PC-3 (cell line): ENCODE data around the gene PPP1R7. TPM values are rescaled to one million over a fixed set of nuclear protein-coding genes. Genes with fewer than 3 reads are reported as not detected.

ENCODE experiments used
- ATAC-seq: fragments of 200-7000 bp; cut with Tn5 transposase; 2 replicates; pipeline ENCODE4 v1.9.1; 2020; ENCODE audit warnings: mild to moderate bottlenecking, moderate library complexity
- BruUV-seq: library from RNA; stranded (reverse); fragments of 400-500 nt; replicated peaks from 2 replicates; lab custom pipeline; 2021; lab: Mats Ljungman, UMichigan
- CTCF ChIA-PET: fragments of 300-600 bp; sonication (Branson Sonifier 250); formaldehyde crosslinking; loops from one replicate; lab custom pipeline; 2022; ENCODE audit warnings: antibody characterized with exemption; lab: Charles Lee
- POLR2A ChIA-PET: fragments of 300-600 bp; sonication (Branson Sonifier 250); formaldehyde crosslinking; loops from one replicate; lab custom pipeline; 2022; ENCODE audit warnings: antibody characterized with exemption; ENCODE audit not compliant: unreplicated experiment; lab: Charles Lee
- DNase-seq: peaks from one replicate; pipeline ENCODE4 v3.0.0-alpha.2; 2015
- H2AFZ ChIP-seq: fragments of 300-600 bp; sonication (generic); 2 replicates; pipeline ENCODE4 v1.6.0; 2016; ENCODE audit warnings: antibody characterized with exemption, low read length
- H3F3A ChIP-seq: fragments of 300-600 bp; sonication (generic); one replicate; pipeline ENCODE4 v1.6.0; 2017; ENCODE audit warnings: antibody characterized with exemption, low read length, control low read depth, mild to moderate bottlenecking; ENCODE audit not compliant: unreplicated experiment
- H3K27ac ChIP-seq: fragments of 300-600 bp; sonication (generic); 2 replicates; pipeline ENCODE4 v1.5.1; 2016; ENCODE audit warnings: mild to moderate bottlenecking, low read length
- H3K27me3 ChIP-seq: fragments of 300-600 bp; sonication (generic); 2 replicates; pipeline ENCODE4 v1.6.1; 2016; ENCODE audit warnings: low read length, mixed read lengths
- H3K36me3 ChIP-seq: fragments of 300-600 bp; sonication (generic); 2 replicates; pipeline ENCODE4 v1.6.1; 2016; ENCODE audit warnings: low read depth, mixed run types, low read length, mixed read lengths
- H3K4me1 ChIP-seq: fragments of 300-600 bp; sonication (generic); 2 replicates; pipeline ENCODE4 v1.5.1; 2016; ENCODE audit warnings: low read length; ENCODE audit not compliant: insufficient read depth
- H3K4me2 ChIP-seq: fragments of 300-600 bp; sonication (generic); 2 replicates; pipeline ENCODE4 v1.6.0; 2016; ENCODE audit warnings: low read length
- H3K4me3 ChIP-seq: fragments of 300-600 bp; sonication (generic); 2 replicates; pipeline ENCODE4 v1.5.1; 2016; ENCODE audit warnings: mild to moderate bottlenecking, low read length, mixed read lengths
- H3K79me2 ChIP-seq: fragments of 300-600 bp; sonication (generic); 2 replicates; pipeline ENCODE4 v1.6.1; 2017; ENCODE audit warnings: low read length, mixed read lengths
- H3K9ac ChIP-seq: fragments of 300-600 bp; sonication (generic); 2 replicates; pipeline ENCODE4 v1.6.0; 2016; ENCODE audit warnings: mild to moderate bottlenecking, low read length
- H3K9me2 ChIP-seq: fragments of 300-600 bp; sonication (generic); replicated peaks from 2 replicates; pipeline ENCODE4 v1.6.1; 2016; ENCODE audit warnings: mixed run types, low read length, mixed read lengths
- H3K9me3 ChIP-seq: fragments of 300-600 bp; sonication (generic); 2 replicates; pipeline ENCODE4 v1.6.1; 2016; ENCODE audit warnings: low read length, mixed read lengths
- H4K20me1 ChIP-seq: fragments of 300-600 bp; sonication (generic); 2 replicates; pipeline ENCODE4 v1.6.1; 2016; ENCODE audit warnings: low read length, mixed read lengths
- CTCF ChIP-seq: fragments of 300-600 bp; sonication (generic); conservative IDR thresholded peaks from 2 replicates; pipeline ENCODE4 v1.5.1; 2017; ENCODE audit warnings: antibody characterized with exemption, low read depth, mild to moderate bottlenecking, low read length
- EZH2 ChIP-seq: fragments of 300-600 bp; sonication (generic); IDR thresholded peaks from one replicate; pipeline ENCODE4 v1.6.1; 2017; ENCODE audit warnings: antibody characterized with exemption, mild to moderate bottlenecking, low read length; ENCODE audit not compliant: unreplicated experiment
- EZH2phosphoT487 ChIP-seq: fragments of 300-600 bp; sonication (generic); IDR thresholded peaks from 2 replicates; pipeline ENCODE4 v1.6.1; 2018; ENCODE audit warnings: mild to moderate bottlenecking, antibody characterized with exemption, low read length, borderline replicate concordance
- intact Hi-C: fragments of 100-400 bp; cut with micrococcal nuclease; formaldehyde crosslinking; loops from 2 replicates; pipeline ENCODE4 v1.9.0; 2023
- total RNA-seq: library from RNA; depleted of rRNA; stranded (reverse); fragments of >200 nt; gene quantifications from 2 replicates; pipeline ENCODE4 v1.2.3, GENCODE V29; 2014

The PPP1R7 gene
- total RNA-seq, 1 experiment from 2014 or later: 21.4 TPM

DNA sequence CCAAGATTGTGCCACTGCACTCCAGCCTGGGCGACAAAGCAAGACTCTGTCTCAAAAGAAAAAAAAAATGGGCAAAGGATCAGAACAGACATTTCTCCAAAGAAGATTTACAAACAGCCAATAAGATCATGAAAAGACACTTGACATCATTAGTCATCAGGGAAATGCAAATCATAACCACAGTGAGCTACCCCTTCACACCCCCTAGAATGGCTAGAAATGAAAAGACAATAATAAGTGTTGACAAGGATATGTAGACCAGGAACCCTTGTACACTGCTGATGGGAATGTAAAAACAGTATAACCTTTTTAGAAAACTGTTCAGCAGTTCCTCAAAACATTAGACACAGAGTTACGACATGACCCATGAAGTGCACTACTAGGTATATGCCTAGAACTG is 29.8 kb upstream of the PPP1R7 start:
- Histone ChIP-seq H3K27me3 (no peaks in the 10 kb centered on the region), H2AFZ (no peak overlapping the region), H3K79me2 (no peaks in the 10 kb centered on the region), H3K27ac (no peak overlapping the region), H3K9ac (no peak overlapping the region), H3F3A (no peaks in the 10 kb centered on the region), H3K36me3 (no peaks in the 10 kb centered on the region), H4K20me1 (no peaks in the 10 kb centered on the region), H3K9me3 (no peaks in the 10 kb centered on the region), H3K9me2 (no peaks in the 10 kb centered on the region), H3K4me3 (no peak overlapping the region), H3K4me1 (no peaks in the 10 kb centered on the region), H3K4me2 (no peak overlapping the region)
- intact Hi-C loops: no loop called here
- ATAC-seq: no peak
- ChIA-PET POLR2A (no interaction called here), CTCF (no interaction called here)
- no peak for TF ChIP-seq CTCF
- no peak for TF ChIP-seq EZH2phosphoT487
- no peak for DNase-seq
- no TSS peak for BruUV-seq

DNA sequence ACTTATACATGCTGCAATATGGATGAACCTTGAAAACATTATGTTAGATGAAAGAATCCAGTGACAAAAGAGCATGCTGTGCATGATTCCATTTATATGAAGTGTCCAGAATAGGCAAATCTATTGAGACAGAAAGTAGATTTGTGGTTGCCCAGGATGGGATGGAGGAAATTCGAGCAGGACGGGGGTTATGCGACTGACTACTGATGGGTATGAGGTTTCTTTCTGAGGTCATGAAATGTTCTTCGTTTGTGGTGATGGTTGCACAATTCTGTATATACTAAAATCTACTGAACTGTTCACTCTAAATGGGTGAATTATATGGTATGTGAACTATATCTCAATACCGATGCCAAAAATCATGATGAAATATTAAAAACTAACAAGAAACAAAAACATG is 29.3 kb upstream of the PPP1R7 start:
- H3K9me3 ChIP-seq: no peaks in the 10 kb centered on the region
- no peaks in the 10 kb centered on the region for H3K4me1 ChIP-seq
- no peak overlapping the region for H2AFZ ChIP-seq
- H3K27ac ChIP-seq: no peak overlapping the region
- H3K9ac ChIP-seq: no peak overlapping the region
- no peak for DNase-seq
- H3K4me3 ChIP-seq: no peak overlapping the region
- ATAC-seq: no peak
- no peaks in the 10 kb centered on the region for H4K20me1 ChIP-seq
- H3K4me2 ChIP-seq: no peak overlapping the region
- H3K27me3 ChIP-seq: no peaks in the 10 kb centered on the region
- intact Hi-C loops: no loop called here
- no TSS peak for BruUV-seq
- H3F3A ChIP-seq: no peaks in the 10 kb centered on the region
- CTCF ChIA-PET: no interaction called here
- POLR2A ChIA-PET: no interaction called here
- no peaks in the 10 kb centered on the region for H3K79me2 ChIP-seq
- no peaks in the 10 kb centered on the region for H3K36me3 ChIP-seq
- TF ChIP-seq EZH2 (no peak), EZH2phosphoT487 (no peak), CTCF (no peak)
- H3K9me2 ChIP-seq: no peaks in the 10 kb centered on the region

DNA sequence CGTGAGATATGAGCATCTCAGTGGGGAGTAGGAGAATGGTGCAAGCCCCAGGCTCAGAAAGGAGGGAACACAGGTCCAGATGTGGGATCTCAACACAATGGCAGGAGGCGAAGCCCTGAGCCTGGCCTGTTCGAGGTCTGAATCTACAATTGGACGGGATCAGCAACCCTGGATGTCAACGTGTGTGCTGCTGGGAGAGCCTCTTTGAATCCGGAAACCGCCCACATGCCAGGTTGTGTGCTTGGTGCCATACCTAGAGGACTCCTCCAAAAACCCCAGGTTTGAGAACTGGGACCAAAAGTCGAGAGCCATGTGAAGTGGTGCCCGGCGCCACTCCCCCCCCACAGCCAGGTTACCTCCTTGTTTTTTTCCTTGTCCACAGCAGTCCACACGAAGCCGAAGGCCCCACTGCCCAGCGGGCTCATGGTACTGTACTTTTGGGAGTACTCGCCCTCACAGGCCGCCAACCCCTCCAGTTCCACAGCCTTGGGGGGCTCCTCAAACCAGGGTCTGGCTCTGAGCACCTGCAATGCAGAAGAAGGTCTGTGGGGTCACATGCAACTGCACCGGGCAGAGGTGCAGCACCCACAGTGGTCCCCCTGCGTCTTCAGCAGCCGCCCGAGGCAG is 27.8 kb upstream of the PPP1R7 start:
- Histone ChIP-seq H3K4me2 (no peak overlapping the region), H3K9me2 (no peaks in the 10 kb centered on the region), H3K79me2 (no peaks in the 10 kb centered on the region), H3K9me3 (no peaks in the 10 kb centered on the region), H3K27me3 (no peaks in the 10 kb centered on the region), H3K4me3 (no peak overlapping the region), H3F3A (no peaks in the 10 kb centered on the region), H3K9ac (no peak overlapping the region), H2AFZ (no peak overlapping the region), H3K36me3 (no peaks in the 10 kb centered on the region), H3K4me1 (no peaks in the 10 kb centered on the region), H3K27ac (no peak overlapping the region), H4K20me1 (no peaks in the 10 kb centered on the region)
- DNase-seq: no peak
- intact Hi-C loops: no loop called here
- CTCF ChIA-PET: no interaction called here
- no peak for ATAC-seq
- BruUV-seq: no TSS peak
- POLR2A ChIA-PET: no interaction called here
- no peak for TF ChIP-seq CTCF
- TF ChIP-seq EZH2: no peak
- TF ChIP-seq EZH2phosphoT487: no peak
